VCaP (cell line): ENCODE results near the gene FXYD7.

Experiments
- H3K27ac ChIP-seq: fragments of 450-650 bp; 2 replicates; pipeline ENCODE4 v1.5.1; 2017
- CTCF ChIP-seq: fragments of 450-650 bp; conservative IDR thresholded peaks from 2 replicates; pipeline ENCODE4 v1.5.1; 2017; ENCODE audit warnings: mild to moderate bottlenecking, moderate library complexity

The FXYD7 gene, protein sequence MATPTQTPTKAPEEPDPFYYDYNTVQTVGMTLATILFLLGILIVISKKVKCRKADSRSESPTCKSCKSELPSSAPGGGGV

DNA sequence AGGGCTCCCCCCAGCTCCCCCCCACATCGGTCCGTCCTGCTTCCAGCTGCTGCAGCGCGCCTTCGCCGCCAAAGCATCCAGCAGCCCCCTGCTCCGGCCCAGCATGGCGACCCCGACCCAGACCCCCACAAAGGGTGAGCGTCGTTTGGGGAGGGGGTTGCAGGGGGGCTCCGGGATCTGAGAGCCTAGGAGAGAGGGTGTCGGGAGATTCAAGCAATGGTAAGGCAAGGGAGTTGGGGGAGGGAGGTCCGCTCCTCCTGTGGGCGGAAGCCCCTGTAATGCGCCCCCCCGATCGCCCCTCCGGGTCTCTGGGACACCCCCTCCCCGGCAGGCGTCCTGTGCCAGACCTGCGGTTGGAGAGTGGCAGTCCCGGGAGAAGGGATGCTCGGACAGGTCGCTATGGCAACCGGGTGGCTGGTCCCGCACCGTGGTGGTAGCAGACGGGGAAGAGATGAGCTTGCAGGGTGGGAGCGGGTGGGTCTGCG lies at the start of gene FXYD7:
FXYD7 (plus strand) TSS at position 25 of the 485 bp plus-strand sequence; CDS start at position 104, 79 bp downstream.
- peak; percentile 57 for TF ChIP-seq CTCF

GRCh38 chr19:35093430-35093829 lies 49.6 kb upstream of the FXYD7 start:
- no peak for TF ChIP-seq CTCF
- H3K27ac ChIP-seq, result no peak overlapping the region

More for the DNA sequence above, at the start of gene FXYD7:
- peak within 1 kb of the TSS; percentile 54 for H3K27ac ChIP-seq

DNA sequence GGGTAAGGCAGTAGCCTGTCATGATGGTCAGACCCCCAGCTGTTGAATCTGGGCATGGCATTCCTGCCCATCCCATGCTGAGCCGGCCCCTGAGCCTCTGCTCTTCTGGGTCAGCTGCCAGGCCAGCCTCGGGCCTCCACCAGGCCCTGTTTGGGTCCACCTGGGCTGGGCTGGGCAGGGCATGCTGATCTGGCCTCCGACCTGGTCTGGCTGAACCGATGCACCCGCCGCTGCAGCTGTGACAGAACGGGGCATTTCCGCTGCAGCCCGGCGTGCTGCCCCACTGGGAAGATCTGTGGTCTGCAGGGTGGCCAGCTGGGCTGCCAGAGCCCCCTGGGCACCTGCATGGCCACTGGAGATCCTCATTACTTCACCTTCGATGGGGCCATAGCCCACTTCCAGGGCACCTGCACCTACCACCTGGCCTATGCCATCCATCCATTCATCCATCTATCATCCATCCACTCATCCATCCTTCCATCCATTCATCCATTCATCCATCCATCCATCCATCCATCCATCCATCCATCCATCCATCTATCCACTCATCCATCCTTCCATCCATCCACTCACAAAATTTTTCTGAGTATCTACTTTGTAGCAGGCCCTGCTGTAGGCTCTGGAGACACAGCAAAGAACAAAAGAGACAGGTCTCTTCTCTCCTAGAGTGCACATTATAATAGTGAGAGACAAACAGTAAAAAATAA lies 49.0 kb upstream of the FXYD7 start:
- H3K27ac ChIP-seq, result no peak overlapping the region
- TF ChIP-seq CTCF, result no peak

- H3K27ac ChIP-seq, result no peak overlapping the region
- no peak for TF ChIP-seq CTCF
Observed at GRCh38 chr19:35094656-35095055, 48.4 kb upstream of the FXYD7 start.

DNA sequence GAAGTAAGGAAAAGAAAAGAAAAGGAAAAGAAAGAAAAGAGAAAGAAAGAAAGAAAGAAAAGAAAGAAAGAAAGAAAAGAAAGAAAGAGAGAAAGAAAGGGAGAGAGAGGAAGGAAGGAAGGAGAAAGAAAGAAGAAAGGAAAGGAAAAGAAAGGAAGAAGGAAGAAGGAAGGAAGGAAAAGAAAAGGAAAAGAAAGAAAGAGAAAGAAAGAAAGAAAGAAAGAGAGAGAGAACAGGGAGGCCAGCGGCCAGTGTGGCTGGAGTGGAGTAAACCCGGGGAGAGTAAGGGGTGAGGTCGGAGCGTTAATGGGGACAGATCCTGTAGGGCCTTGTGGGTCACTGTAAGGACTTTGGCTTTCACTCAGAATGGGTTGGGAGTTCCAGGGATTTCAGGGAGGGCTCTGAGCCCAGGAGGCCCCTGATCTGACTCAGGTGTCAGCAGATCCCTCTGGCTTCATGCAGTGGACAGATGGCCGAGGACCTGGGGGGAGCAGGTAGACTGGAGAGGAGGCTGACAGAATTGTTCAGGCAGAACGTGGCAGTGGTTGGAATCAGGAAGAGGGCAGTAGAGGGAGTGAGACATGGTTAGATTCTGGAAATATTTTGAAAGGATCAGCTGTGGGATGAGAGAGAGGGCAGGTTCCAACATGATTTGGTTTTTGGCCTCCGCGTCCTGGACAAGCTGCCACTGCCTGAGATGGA lies 47.2 kb upstream of the FXYD7 start:
- TF ChIP-seq CTCF, result no peak
- no peak overlapping the region for H3K27ac ChIP-seq

DNA sequence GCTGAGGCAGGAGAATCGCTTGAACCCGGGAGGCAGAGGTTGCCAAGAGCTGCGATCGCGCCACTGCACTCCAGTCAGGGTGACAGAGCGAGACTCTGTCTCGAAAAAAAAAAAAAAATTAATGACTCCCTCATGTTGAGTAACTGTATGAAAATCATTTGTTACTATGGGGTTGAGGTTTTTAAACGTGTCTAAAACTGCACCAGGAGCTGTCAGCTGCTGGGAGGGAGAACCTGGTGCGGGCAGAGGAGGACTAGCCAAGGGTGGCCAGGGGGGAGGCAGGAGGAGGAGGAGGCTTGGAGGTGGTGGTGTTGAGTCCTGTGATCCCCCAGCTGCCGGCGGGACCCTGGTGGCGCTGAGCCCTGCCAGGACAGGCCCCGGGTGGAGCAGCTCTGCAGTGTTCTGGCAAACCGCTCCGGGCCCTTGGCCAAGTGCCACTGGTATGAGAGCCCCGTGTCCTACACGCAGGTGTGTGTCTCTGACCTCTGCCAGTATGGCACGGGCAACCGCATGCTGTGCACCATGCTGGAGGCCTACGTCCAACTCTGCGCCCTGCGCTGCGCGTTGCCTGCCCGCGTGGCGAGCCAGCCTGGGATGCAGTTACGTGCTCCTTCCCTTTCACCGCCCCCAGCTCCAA lies 44.5 kb upstream of the FXYD7 start:
- no peak overlapping the region for H3K27ac ChIP-seq
- no peak for TF ChIP-seq CTCF
